Measurements from ENCODE around the gene BMPR1B.

Gene BMPR1B

DNA sequence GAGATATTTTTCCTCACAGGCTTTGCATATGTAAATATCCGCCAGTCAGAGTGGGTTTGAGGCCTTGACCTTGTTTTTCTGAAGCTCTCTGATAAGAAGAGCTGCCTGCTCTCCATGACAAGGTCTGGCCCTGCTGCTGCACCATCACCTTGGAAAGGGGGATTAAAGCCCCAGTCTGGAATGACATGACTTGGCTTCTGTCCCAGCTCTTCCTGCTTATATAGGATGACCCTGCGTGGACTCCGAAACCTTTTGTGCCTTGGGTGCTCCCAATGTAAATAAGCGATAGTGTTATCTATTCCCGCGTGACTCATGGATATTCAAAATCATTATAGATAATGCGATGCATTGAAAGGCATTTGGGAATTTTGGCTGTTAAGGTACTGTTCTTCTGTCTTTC is 139.3 kb downstream of the BMPR1B start:
- TF ChIP-seq, protein P1, sequence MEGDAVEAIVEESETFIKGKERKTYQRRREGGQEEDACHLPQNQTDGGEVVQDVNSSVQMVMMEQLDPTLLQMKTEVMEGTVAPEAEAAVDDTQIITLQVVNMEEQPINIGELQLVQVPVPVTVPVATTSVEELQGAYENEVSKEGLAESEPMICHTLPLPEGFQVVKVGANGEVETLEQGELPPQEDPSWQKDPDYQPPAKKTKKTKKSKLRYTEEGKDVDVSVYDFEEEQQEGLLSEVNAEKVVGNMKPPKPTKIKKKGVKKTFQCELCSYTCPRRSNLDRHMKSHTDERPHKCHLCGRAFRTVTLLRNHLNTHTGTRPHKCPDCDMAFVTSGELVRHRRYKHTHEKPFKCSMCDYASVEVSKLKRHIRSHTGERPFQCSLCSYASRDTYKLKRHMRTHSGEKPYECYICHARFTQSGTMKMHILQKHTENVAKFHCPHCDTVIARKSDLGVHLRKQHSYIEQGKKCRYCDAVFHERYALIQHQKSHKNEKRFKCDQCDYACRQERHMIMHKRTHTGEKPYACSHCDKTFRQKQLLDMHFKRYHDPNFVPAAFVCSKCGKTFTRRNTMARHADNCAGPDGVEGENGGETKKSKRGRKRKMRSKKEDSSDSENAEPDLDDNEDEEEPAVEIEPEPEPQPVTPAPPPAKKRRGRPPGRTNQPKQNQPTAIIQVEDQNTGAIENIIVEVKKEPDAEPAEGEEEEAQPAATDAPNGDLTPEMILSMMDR (IDR thresholded peaks at IDR 0.05; ENCODE audit: extremely low read depth, missing control alignments) = no peak
- no peak for DNase-seq (ENCODE audit: low spot score)

DNA sequence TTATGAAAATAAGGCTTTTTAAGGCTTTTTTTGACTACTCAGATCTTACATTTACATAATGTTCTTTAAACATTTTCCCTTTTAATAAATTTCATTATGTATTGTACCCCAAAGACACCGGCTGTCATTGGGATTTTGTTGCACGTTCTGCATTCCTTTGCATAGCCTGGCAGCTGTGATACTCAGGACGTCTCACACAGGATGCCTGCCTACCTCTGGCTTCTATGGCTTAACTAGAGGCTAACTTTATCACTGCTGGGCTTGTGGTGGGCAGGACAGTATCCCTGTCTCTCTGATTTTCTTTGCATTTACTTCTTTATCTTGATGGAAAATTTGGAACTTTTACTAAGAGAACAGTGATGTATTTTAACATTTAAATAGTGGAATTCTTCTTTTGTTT is 147.8 kb downstream of the BMPR1B start:
- TF ChIP-seq, protein P1 (IDR thresholded peaks at IDR 0.05; ENCODE audit: extremely low read depth, missing control alignments) = no peak
- no peak for DNase-seq (ENCODE audit: low spot score)

DNA sequence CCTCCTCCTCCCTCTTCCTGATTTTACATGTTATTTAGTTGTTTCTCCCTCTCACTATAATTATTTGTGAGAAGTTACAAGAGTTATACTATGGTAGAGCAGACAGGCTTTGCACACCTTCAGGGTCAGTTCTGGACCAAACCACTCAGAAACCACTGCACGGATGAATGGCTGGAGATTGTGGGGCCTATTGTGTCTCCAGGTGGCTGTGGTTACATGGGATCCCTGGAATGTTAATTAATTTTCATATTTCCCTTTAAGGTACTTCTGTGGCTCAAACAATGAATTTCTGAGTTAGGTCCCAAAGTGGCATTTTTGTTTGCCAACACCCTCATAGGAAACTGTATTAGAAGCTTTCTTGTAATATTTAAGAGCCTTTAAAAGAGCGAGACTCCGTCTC is 151.9 kb downstream of the BMPR1B start:
- no peak for DNase-seq (ENCODE audit: low spot score)
- TF ChIP-seq, protein P1 (IDR thresholded peaks at IDR 0.05; ENCODE audit: extremely low read depth, missing control alignments) = no peak

DNA sequence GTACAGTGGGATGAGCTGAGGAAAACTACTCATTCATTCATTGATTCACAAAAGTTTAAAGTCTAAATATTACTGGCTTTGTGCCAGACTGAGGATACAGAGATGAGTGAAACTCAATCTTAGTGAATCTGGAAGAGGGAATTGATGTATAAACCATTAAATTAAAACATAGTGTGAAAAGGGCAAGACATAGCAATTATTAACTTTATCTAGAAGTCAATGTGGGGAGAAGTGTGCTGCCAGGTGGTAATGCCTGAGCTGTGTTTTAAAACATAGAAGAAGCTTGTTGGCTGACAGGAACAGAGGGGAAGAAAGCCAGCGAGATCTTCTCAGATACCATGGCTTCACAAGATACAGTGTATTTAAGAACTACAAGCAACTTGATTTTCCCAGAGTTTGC is 153.4 kb downstream of the BMPR1B start:
- TF ChIP-seq, protein P1 (IDR thresholded peaks at IDR 0.05; ENCODE audit: extremely low read depth, missing control alignments) = no peak
- DNase-seq (ENCODE audit: low spot score) = no peak

DNA sequence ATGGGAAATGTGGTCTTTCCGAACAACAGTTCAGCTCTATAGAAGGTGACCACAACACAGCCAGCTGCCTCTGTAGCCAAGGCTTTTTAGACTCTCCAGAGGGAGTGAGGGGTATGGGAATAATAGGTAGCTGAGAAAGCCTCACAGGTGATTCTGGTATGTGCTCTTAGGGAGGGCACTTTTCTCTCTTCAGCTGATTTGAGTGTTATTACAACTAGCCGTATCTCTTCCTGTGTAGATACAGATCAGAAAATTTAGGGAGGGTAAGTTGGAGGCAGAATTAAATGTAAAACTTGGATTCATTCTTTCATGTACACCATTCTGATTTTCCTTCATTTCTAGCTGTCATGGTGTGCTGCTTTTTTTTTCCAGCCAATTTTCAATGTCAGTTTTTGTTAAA is 154.9 kb downstream of the BMPR1B start:
- DNase-seq (ENCODE audit: low spot score) = no peak
- TF ChIP-seq, protein P1 (IDR thresholded peaks at IDR 0.05; ENCODE audit: extremely low read depth, missing control alignments) = no peak

DNA sequence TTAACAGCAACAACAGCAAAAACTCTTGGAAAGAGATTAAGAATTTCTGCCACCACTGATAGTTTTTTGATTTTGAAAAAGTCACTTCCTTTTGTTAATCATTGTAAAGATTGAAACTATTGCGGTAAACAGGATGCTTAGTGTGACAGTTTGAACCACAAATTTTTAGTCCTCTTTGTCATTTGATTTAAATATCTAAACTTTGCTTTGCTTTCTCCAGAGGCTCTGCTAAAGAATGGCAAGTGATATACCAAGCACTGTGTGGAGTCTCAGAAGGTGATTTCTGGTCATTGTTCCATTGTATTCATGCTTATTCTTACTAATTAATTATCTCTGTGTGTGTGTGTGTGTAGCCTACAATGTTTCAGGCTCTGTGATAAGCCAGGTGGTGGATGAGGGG is 155.6 kb downstream of the BMPR1B start:
- TF ChIP-seq, protein P1 (IDR thresholded peaks at IDR 0.05; ENCODE audit: extremely low read depth, missing control alignments) = no peak
- DNase-seq (ENCODE audit: low spot score) = no peak

DNA sequence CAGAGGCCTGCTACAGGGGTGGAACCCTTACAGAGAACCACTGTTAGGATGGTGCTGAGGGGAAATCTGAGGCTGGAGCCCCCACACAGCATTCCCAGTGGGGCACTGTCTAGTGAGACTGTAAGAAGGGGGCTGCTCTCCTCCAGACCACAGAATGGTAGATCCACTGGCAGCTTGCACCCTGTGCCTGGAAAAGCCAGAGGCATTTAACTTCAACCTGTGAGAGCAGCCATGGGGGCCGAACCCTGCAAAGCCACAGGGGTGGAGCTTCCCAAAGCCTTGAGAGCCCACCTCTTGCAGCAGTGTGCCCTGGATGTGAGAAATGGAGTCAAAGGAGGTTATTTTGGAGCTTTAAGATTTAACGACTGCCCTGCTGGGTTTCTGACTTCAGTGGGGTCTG is 159.4 kb downstream of the BMPR1B start:
- no peak for DNase-seq (ENCODE audit: low spot score)
- TF ChIP-seq, protein P1 (IDR thresholded peaks at IDR 0.05; ENCODE audit: extremely low read depth, missing control alignments) = no peak
